COLO829 (cell line): Measurements from ENCODE around the gene RRP9.

Experiments used
- DNase-seq: peaks from one replicate; pipeline ENCODE4 v3.0.0; 2012; ENCODE audit warnings: low spot score

RRP9 gene

GRCh38 chr3:51971350-51971749, 29.6 kb upstream of the RRP9 start:
- no peak for DNase-seq

- no peak for DNase-seq
These were observed 29.0 kb upstream of the RRP9 start for GRCh38 chr3:51970606-51971300.

GRCh38 chr3:51969841-51970240, 28.1 kb upstream of the RRP9 start:
- DNase-seq, result no peak

GRCh38 chr3:51968883-51969678, 27.4 kb upstream of the RRP9 start:
- DNase-seq, result no peak

- DNase-seq, result no peak
These were observed 26.6 kb upstream of the RRP9 start for GRCh38 chr3:51968170-51968775.

- DNase-seq, result no peak
These were observed 25.9 kb upstream of the RRP9 start, which contains the start of gene PCBP4 for GRCh38 chr3:51967384-51968169. TSS of gene PCBP4 (minus strand) at chr3:51967454. CDS start at chr3:51961240, 6,214 bp downstream.

- DNase-seq, result no peak
These were observed 25.2 kb upstream of the RRP9 start for GRCh38 chr3:51966922-51967383.

GRCh38 chr3:51966486-51966885, 24.8 kb upstream of the RRP9 start:
- no peak for DNase-seq

GRCh38 chr3:51966016-51966415, 24.3 kb upstream of the RRP9 start:
- no peak for DNase-seq

GRCh38 chr3:51964521-51964920, 22.8 kb upstream of the RRP9 start:
- DNase-seq, result no peak

- DNase-seq, result no peak
These were observed 22.3 kb upstream of the RRP9 start for GRCh38 chr3:51963951-51964451.

- no peak for DNase-seq
These were observed 21.3 kb upstream of the RRP9 start for GRCh38 chr3:51962854-51963530.

GRCh38 chr3:51961602-51962569, 20.2 kb upstream of the RRP9 start:
- no peak for DNase-seq

GRCh38 chr3:51961011-51961410, 19.3 kb upstream of the RRP9 start:
- DNase-seq, result no peak

GRCh38 chr3:51960386-51960785, 18.7 kb upstream of the RRP9 start:
- DNase-seq, result no peak

- no peak for DNase-seq
These were observed 17.9 kb upstream of the RRP9 start for GRCh38 chr3:51959651-51960050.

- DNase-seq, result no peak
These were observed 17.2 kb upstream of the RRP9 start for GRCh38 chr3:51958603-51959521.

GRCh38 chr3:51957520-51958205, 16.0 kb upstream of the RRP9 start:
- no peak for DNase-seq
